ENCODE data around the gene SNRPA1. TPM values are rescaled to one million over a fixed set of nuclear protein-coding genes. Genes with fewer than 3 reads are reported as not detected.

The SNRPA1 gene
- total RNA-seq, 4 donors from 2014 or later: 19.9 to 35.7 (median 25.2) TPM

DNA sequence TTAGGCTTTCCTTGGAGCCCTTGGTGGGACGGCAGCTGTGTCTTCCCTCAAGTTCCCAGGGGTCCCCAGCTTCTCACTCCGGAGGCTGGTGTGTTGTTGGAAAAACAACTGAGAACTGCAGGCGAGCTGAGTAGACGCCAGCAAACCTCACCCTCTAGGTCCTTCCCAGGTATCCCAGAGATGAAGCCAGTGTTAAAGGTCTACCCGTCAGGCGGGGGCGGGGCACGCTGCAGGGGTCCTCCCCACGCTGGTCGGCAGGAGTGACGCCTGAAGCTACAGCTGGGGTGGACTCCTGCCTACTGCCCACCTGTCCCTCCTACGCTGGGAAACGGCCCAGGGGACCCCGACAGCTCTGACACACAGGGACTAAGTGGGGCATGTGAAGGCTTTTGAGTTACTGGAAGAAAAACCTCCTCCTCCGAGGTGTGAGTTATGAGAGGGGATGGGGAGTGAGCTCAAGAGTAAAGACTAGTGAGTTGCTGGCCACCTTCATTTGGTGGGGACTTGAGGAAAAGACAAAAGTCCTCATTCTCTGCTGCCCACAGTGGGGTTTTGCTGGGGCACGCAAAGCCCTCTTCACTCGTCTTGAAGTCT is 32.2 kb upstream of the SNRPA1 start:
- H3K27me3 ChIP-seq: peaks cover 0 to 20% (median 0%) of the 10 kb centered on the region in 4 donors
- H3K4me1 ChIP-seq: no peaks in the 10 kb centered on the region
- H3K27ac ChIP-seq (replicated peaks in 1 of 4): no peak overlapping the region
- intact Hi-C loops (cut with DNase I): no loop called here
- TF ChIP-seq POLR2A (IDR thresholded peaks at IDR 0.05; ENCODE audit: low read depth) (no peak), CTCF (IDR thresholded peaks at IDR 0.05) (no peak), POLR2AphosphoS5 (IDR thresholded peaks at IDR 0.05) (no peak), EP300 (IDR thresholded peaks at IDR 0.05) (no peak)
- H3K4me3 ChIP-seq: no peak overlapping the region
- peaks cover 0 to 26% (median 0%) of the 10 kb centered on the region in 4 donors for H3K36me3 ChIP-seq
- H3K9me3 ChIP-seq: no peaks in the 10 kb centered on the region
- 59% methylated on average over 6 of the region's 17 CpGs for WGBS
- DNase-seq (ENCODE audit: extremely low spot score): no peak

DNA sequence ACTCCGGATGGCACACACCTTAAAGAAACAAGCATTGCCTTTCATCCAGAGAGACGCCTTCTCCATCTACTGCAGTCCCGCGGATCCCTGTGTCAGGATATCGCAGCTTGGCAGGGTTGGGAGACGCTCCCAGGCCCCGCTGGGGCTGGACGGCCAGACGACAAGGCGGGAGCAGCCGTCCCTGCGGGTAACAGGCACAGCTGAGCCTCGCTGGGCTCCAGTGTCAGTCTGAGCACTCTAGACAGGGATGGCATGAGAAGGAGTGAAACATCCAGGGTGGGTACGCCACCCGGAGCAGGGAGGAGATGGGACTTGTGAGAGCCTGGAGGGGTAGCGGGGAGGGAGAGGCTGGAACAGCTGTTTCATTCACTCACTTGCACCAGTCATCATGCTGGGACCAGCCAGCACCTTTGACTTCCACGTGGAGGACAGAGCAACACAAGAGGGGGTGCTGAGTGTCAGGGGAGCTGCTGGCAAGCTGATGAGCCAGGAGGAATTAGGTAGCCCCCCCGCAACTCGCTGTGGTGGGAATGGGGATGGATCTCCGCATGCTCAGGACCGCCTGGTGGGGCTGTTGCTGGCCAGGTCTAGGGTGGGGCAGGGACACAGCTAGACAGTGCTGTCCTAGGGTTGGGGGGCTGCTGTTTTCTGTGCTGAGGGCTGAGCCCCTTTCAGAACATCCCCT is 31.6 kb upstream of the SNRPA1 start:
- no peaks in the 10 kb centered on the region for H3K4me1 ChIP-seq
- WGBS: 78% methylated on average over 19 of the region's 21 CpGs
- H3K27me3 ChIP-seq: peaks cover 0 to 21% (median 0%) of the 10 kb centered on the region in 4 donors
- H3K36me3 ChIP-seq: peaks cover 0 to 32% (median 0%) of the 10 kb centered on the region in 4 donors
- H3K27ac ChIP-seq (replicated peaks in 1 of 4): no peak overlapping the region
- no peak for DNase-seq (ENCODE audit: extremely low spot score)
- H3K4me3 ChIP-seq: no peak overlapping the region
- H3K9me3 ChIP-seq: no peaks in the 10 kb centered on the region
- TF ChIP-seq POLR2AphosphoS5 (IDR thresholded peaks at IDR 0.05) (no peak), CTCF (IDR thresholded peaks at IDR 0.05) (no peak), POLR2A (IDR thresholded peaks at IDR 0.05; ENCODE audit: low read depth) (no peak), EP300 (IDR thresholded peaks at IDR 0.05) (no peak)
- intact Hi-C loops (cut with DNase I): no loop called here

- TF ChIP-seq EP300 (IDR thresholded peaks at IDR 0.05) (no peak), POLR2A (IDR thresholded peaks at IDR 0.05; ENCODE audit: low read depth) (no peak), POLR2AphosphoS5 (IDR thresholded peaks at IDR 0.05) (no peak), CTCF (IDR thresholded peaks at IDR 0.05) (no peak)
- WGBS: 91% methylated on average over 8 of the region's 8 CpGs
- no peak overlapping the region for H3K4me3 ChIP-seq
- no peak for DNase-seq (ENCODE audit: extremely low spot score)
- no peak overlapping the region for H3K27ac ChIP-seq (replicated peaks in 1 of 4)
- peaks cover 0 to 26% (median 0%) of the 10 kb centered on the region in 4 donors for H3K27me3 ChIP-seq
- intact Hi-C loops (cut with DNase I): no loop called here
- no peaks in the 10 kb centered on the region for H3K4me1 ChIP-seq
- no peaks in the 10 kb centered on the region for H3K9me3 ChIP-seq
- H3K36me3 ChIP-seq: peaks cover 0 to 32% (median 0%) of the 10 kb centered on the region in 4 donors
Observed at GRCh38 chr15:101326026-101326315, 30.9 kb upstream of the SNRPA1 start.

DNA sequence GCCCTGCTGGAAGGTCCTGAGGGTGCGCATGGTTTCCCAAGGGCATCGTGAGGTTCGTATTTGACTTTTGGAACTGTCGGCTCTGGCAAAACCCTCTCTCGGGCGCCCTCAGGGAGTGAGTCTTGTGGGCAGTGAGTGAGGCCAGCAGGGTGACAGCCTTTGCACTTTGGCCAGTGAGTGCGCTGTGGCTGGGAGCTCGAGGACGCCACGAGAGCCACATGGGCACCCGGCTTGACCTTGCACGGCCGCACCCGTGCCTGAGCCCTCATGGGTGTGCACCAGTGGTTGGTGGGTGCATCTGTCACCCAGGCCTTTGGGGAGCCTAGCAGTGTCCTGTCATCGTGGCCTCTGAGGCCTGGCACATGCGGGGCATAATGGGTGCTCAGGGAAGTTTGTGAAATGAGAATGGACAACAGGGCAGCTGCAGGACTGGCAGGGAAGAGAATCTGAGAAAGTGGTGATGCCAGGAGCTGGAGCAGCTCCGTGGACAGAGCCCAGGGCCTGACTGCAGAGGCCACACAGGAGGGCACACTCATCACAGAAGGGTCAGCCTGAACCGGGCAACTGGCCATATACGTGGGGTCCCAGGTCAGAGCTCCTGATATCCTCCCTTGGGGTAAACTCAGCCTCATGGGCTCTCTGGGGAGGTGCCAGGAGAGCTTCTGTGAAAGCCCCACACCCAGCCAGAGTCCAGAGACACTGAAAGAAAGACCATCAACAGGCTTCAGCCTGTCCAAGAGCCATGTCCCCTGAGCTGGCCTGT is 30.4 kb upstream of the SNRPA1 start:
- peaks cover 0 to 31% (median 0%) of the 10 kb centered on the region in 4 donors for H3K27me3 ChIP-seq
- TF ChIP-seq POLR2AphosphoS5 (IDR thresholded peaks at IDR 0.05): no peak
- TF ChIP-seq POLR2A (IDR thresholded peaks at IDR 0.05; ENCODE audit: low read depth): no peak
- no peak for TF ChIP-seq EP300 (IDR thresholded peaks at IDR 0.05)
- no peak for TF ChIP-seq CTCF (IDR thresholded peaks at IDR 0.05)
- no peaks in the 10 kb centered on the region for H3K9me3 ChIP-seq
- intact Hi-C loops (cut with DNase I): no loop called here
- no peak overlapping the region for H3K4me3 ChIP-seq
- 82% methylated on average over 15 of the region's 19 CpGs for WGBS
- no peaks in the 10 kb centered on the region for H3K4me1 ChIP-seq
- DNase-seq (ENCODE audit: extremely low spot score): no peak
- peaks cover 0 to 37% (median 0%) of the 10 kb centered on the region in 4 donors for H3K36me3 ChIP-seq
- H3K27ac ChIP-seq (replicated peaks in 1 of 4): no peak overlapping the region

Data from esophagus muscularis mucosa (tissue), 4 donors.